ENCODE results near the gene KCTD5.

GRCh38 chr16:2712063-2712441 is 29.7 kb downstream of the KCTD5 start:
- no peak for TF ChIP-seq CTCF (IDR thresholded peaks at IDR 0.05; ENCODE audit: borderline replicate concordance, extremely low read depth, low read length, poor library complexity, severe bottlenecking)
- no peak for TF ChIP-seq EZH2 (IDR thresholded peaks at IDR 0.05; ENCODE audit: borderline replicate concordance, low read depth, low read length, severe bottlenecking)

Measured in DND-41 (cell line).